Measurements from ENCODE around the gene SLC35A2. TPM values are rescaled to one million over a fixed set of nuclear protein-coding genes. Genes with fewer than 3 reads are reported as not detected.
A peak's percentile ranks its signal among the peaks of the same experiment; 100 is the strongest.

The SLC35A2 gene
- total RNA-seq, 1 experiment from 2014 or later = 30.6 TPM

GRCh38 chrX:48927736-48928382, 16.4 kb upstream of the SLC35A2 start:
- no peak for DNase-seq (ENCODE audit: low read depth)

- DNase-seq (ENCODE audit: low read depth) = no peak
These were observed 15.7 kb upstream of the SLC35A2 start for GRCh38 chrX:48927123-48927522.

GRCh38 chrX:48924270-48924669, 12.8 kb upstream of the SLC35A2 start:
- peak; percentile 15 for DNase-seq (ENCODE audit: low read depth)

- no peak for DNase-seq (ENCODE audit: low read depth)
These were observed 12.3 kb upstream of the SLC35A2 start for GRCh38 chrX:48923771-48924170.

GRCh38 chrX:48920718-48921104, 9.3 kb upstream of the SLC35A2 start:
- no peak for DNase-seq (ENCODE audit: low read depth)

- no peak for DNase-seq (ENCODE audit: low read depth)
These were observed 8.7 kb upstream of the SLC35A2 start for GRCh38 chrX:48919947-48920717.

GRCh38 chrX:48919360-48919841, 8.0 kb upstream of the SLC35A2 start:
- DNase-seq (ENCODE audit: low read depth) = no peak

- DNase-seq (ENCODE audit: low read depth) = no peak
These were observed 7.3 kb upstream of the SLC35A2 start, which contains the start of gene PIM2 for GRCh38 chrX:48918643-48919340. PIM2 (minus strand) TSS chrX:48919024; CDS start chrX:48918834, 190 bp downstream.

GRCh38 chrX:48918301-48918642, 6.8 kb upstream of the SLC35A2 start:
- no peak for DNase-seq (ENCODE audit: low read depth)

- DNase-seq (ENCODE audit: low read depth) = peak; percentile 87
These were observed 5.9 kb upstream of the SLC35A2 start for GRCh38 chrX:48917139-48918001.

GRCh38 chrX:48914593-48915493, 3.4 kb upstream of the SLC35A2 start:
- no peak for DNase-seq (ENCODE audit: low read depth)

GRCh38 chrX:48913605-48914366, 2.3 kb upstream of the SLC35A2 start:
- DNase-seq (ENCODE audit: low read depth) = no peak

- DNase-seq (ENCODE audit: low read depth) = no peak
These were observed 477 bp downstream of the SLC35A2 start for GRCh38 chrX:48910926-48911411.

- DNase-seq (ENCODE audit: low read depth) = no peak
These were observed 1.6 kb downstream of the SLC35A2 start for GRCh38 chrX:48909703-48910294.

- DNase-seq (ENCODE audit: low read depth) = no peak
These were observed 2.8 kb downstream of the SLC35A2 start for GRCh38 chrX:48908600-48908999.

GRCh38 chrX:48905090-48905790, 6.2 kb downstream of the SLC35A2 start:
- DNase-seq (ENCODE audit: low read depth) = no peak

- DNase-seq (ENCODE audit: low read depth) = no peak
These were observed 6.8 kb downstream of the SLC35A2 start for GRCh38 chrX:48904626-48905025.

- no peak for DNase-seq (ENCODE audit: low read depth)
These were observed 7.3 kb downstream of the SLC35A2 start for GRCh38 chrX:48904180-48904579.

Data from HT1080 (cell line).